ENCODE measurements around the gene CHST15. TPM values are rescaled to one million over a fixed set of nuclear protein-coding genes. Genes with fewer than 3 reads are reported as not detected.

CHST15 gene
- total RNA-seq, 6 experiments from 2014 or later = 0.88 to 8.7 (median 1.1) TPM

- TF ChIP-seq, protein P1, sequence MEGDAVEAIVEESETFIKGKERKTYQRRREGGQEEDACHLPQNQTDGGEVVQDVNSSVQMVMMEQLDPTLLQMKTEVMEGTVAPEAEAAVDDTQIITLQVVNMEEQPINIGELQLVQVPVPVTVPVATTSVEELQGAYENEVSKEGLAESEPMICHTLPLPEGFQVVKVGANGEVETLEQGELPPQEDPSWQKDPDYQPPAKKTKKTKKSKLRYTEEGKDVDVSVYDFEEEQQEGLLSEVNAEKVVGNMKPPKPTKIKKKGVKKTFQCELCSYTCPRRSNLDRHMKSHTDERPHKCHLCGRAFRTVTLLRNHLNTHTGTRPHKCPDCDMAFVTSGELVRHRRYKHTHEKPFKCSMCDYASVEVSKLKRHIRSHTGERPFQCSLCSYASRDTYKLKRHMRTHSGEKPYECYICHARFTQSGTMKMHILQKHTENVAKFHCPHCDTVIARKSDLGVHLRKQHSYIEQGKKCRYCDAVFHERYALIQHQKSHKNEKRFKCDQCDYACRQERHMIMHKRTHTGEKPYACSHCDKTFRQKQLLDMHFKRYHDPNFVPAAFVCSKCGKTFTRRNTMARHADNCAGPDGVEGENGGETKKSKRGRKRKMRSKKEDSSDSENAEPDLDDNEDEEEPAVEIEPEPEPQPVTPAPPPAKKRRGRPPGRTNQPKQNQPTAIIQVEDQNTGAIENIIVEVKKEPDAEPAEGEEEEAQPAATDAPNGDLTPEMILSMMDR (IDR thresholded peaks at IDR 0.05) = no peak
- Mint-ChIP-seq H3K27me3 (ENCODE audit: insufficient read depth) (peaks cover 11% of the 10 kb centered on the region), H3K27ac (no peak overlapping the region), H3K4me3 (no peak overlapping the region), H3K4me1 (ENCODE audit: low read depth) (no peaks in the 10 kb centered on the region; the same call in 1 of the 2 replicates), H3K36me3 (ENCODE audit: low read depth) (no peaks in the 10 kb centered on the region), H3K9me3 (no peaks in the 10 kb centered on the region; the same call in 1 of the 2 replicates)
- DNase-seq = no peak
Measured at GRCh38 chr10:124070666-124071065, 22.7 kb downstream of the CHST15 start.

- DNase-seq = no peak
- Mint-ChIP-seq H3K27ac (no peak overlapping the region), H3K4me1 (ENCODE audit: low read depth) (peaks cover 4% of the 10 kb centered on the region), H3K27me3 (ENCODE audit: insufficient read depth) (peaks cover 7% of the 10 kb centered on the region), H3K36me3 (ENCODE audit: low read depth) (no peaks in the 10 kb centered on the region), H3K9me3 (no peaks in the 10 kb centered on the region; the same call in 1 of the 2 replicates), H3K4me3 (no peak overlapping the region)
- TF ChIP-seq, protein P1 (IDR thresholded peaks at IDR 0.05) = no peak
Measured at GRCh38 chr10:124069341-124070264, 23.8 kb downstream of the CHST15 start.

DNA sequence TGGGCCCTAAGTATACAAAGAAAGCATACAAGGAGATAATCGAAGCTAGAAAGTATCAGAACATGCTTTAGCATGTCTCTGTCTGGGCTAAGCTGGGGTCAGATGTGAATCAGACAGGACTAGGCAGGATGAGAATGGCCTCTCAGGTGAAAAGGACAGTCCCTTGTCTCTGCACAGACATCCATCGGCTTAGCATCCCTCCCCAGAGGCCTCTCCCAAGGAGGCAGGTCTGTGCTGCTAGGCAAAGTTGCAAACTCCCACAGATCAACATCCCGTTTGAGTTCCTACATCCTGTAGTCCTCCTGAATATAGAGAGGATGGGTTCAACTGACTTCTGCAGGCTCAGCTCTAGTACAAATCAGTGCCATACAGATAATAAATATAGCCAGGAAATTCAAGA is 24.5 kb downstream of the CHST15 start:
- Mint-ChIP-seq H3K36me3 (ENCODE audit: low read depth) (no peaks in the 10 kb centered on the region), H3K4me3 (no peak overlapping the region), H3K27me3 (ENCODE audit: insufficient read depth) (peaks cover 4% of the 10 kb centered on the region), H3K9me3 (no peaks in the 10 kb centered on the region; the same call in 1 of the 2 replicates), H3K4me1 (ENCODE audit: low read depth) (peaks cover 11% of the 10 kb centered on the region), H3K27ac (no peak overlapping the region)
- TF ChIP-seq, protein P1 (IDR thresholded peaks at IDR 0.05) = no peak
- no peak for DNase-seq

GRCh38 chr10:124067825-124068400 is 25.5 kb downstream of the CHST15 start:
- no peak overlapping the region for H3K4me3 Mint-ChIP-seq
- TF ChIP-seq, protein P1 (IDR thresholded peaks at IDR 0.05) = no peak
- H3K9me3 Mint-ChIP-seq = no peaks in the 10 kb centered on the region; the same call in 1 of the 2 replicates
- H3K36me3 Mint-ChIP-seq (ENCODE audit: low read depth) = no peaks in the 10 kb centered on the region
- no peak overlapping the region for H3K27ac Mint-ChIP-seq
- DNase-seq = no peak
- H3K4me1 Mint-ChIP-seq (ENCODE audit: low read depth) = peaks cover 21% of the 10 kb centered on the region
- peaks cover 4% of the 10 kb centered on the region; the same call in 1 of the 2 replicates for H3K27me3 Mint-ChIP-seq (ENCODE audit: insufficient read depth)

DNA sequence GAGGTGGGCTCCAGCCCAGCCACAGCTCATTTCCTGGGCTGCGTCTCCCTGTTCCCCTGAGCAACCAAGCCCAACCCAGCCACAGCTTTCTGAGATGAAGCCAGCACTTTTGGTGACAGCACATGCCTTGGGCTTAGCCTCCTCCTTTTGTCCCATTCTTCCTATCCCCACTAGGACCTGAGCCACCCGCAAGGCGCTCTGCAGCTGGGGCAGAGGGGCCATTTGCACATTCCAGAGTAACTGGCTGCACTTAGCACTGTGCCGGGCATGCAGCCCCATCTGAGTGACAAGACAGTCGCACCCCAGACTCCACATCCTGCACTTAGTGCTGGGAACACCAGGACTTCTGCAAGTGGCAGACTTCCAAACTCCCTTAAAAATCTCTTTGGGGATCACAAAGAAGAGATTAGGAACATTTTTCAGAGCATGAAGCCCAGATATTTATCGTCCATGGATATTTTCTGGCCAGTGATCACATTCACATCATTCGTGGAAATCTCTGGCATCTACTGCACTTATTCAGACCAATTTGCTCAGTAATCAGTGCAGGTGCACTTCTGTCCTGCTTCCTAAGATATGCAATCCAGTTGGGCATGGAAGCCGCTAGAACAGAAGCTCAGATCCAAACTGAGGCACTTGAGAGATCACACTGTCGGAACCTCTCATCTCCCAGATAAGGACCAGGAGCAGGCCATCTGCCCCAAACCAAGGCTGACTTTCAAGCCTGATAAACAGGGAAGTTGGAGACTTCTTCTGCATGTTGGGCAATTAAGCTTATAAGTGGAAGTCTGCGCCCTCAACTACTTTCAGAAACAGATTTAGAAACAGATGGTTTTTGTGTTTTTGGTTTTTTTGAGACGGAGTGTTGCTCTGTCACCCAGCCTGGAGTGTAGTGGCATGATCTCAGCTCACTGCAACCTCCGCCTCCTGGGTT is 26.4 kb downstream of the CHST15 start:
- Mint-ChIP-seq H3K27ac (no peak overlapping the region; the same call in 1 of the 2 replicates), H3K4me1 (ENCODE audit: low read depth) (peaks cover 25% of the 10 kb centered on the region)
- DNase-seq = no peak

More for the DNA sequence above, 26.4 kb downstream of the CHST15 start:
- H3K27me3 Mint-ChIP-seq (ENCODE audit: insufficient read depth) = peaks cover 4% of the 10 kb centered on the region; the same call in 1 of the 2 replicates
- TF ChIP-seq, protein P1 (IDR thresholded peaks at IDR 0.05) = no peak
- H3K36me3 Mint-ChIP-seq (ENCODE audit: low read depth) = no peaks in the 10 kb centered on the region
- no peaks in the 10 kb centered on the region; the same call in 1 of the 2 replicates for H3K9me3 Mint-ChIP-seq
- no peak overlapping the region for H3K4me3 Mint-ChIP-seq

Data from HFFc6 (cell line).